Measurements from ENCODE around the gene NFE2L3. TPM values are rescaled to one million over a fixed set of nuclear protein-coding genes. Genes with fewer than 3 reads are reported as not detected.
A peak's percentile ranks its signal among the peaks of the same experiment; 100 is the strongest.

The NFE2L3 gene
- total and polyA plus RNA-seq, 8 donors = 1.2 to 10.3 (median 2.4) TPM

- no peak for TF ChIP-seq CTCF (IDR thresholded peaks at IDR 0.05)
- Histone ChIP-seq H3K4me3 (no peak overlapping the region), H3K9me3 (no peaks in the 10 kb centered on the region), H3K4me1 (peaks cover 4 to 13% (median 9%) of the 10 kb centered on the region in 3 donors), H3K36me3 (no peaks in the 10 kb centered on the region), H3K27me3 (no peaks in the 10 kb centered on the region), H3K27ac (no peak overlapping the region)
- ATAC-seq (peak; percentile 5 to 23 (median 13)), FAIRE-seq (no peak), DNase-seq (peak in 2 of 6 donors; percentile 38 to 48)
- WGBS, 2 donors = 62 to 65% methylated on average over 7 of the region's 7 CpGs
- intact Hi-C loops (cut with DNase I) = no loop called here
Measured at GRCh38 chr7:26178272-26178960, 26.4 kb downstream of the NFE2L3 start.

- DNase-seq = no peak
- ATAC-seq = peak in 2 of 4 donors; percentile 1
- Histone ChIP-seq H3K9me3 (no peaks in the 10 kb centered on the region), H3K27me3 (no peaks in the 10 kb centered on the region), H3K27ac (no peak overlapping the region), H3K4me3 (no peak overlapping the region), H3K4me1 (peaks cover 4 to 13% (median 9%) of the 10 kb centered on the region in 3 donors), H3K36me3 (no peaks in the 10 kb centered on the region)
- 65 to 67% methylated on average over 5 of the region's 5 CpGs for WGBS, 2 donors
- intact Hi-C loops (cut with DNase I) = no loop called here
- no peak for TF ChIP-seq CTCF (IDR thresholded peaks at IDR 0.05)
- FAIRE-seq = no peak
Measured at GRCh38 chr7:26179422-26179821, 27.4 kb downstream of the NFE2L3 start.

GRCh38 chr7:26179826-26180497 is 28.0 kb downstream of the NFE2L3 start:
- FAIRE-seq = no peak
- 25 to 27% methylated on average over 8 of the region's 8 CpGs for WGBS, 2 donors

GRCh38 chr7:26180792-26181198 is 28.8 kb downstream of the NFE2L3 start:
- intact Hi-C loops (cut with DNase I) = no loop called here
- Histone ChIP-seq H3K4me1 (peaks cover 4 to 13% (median 9%) of the 10 kb centered on the region in 3 donors), H3K9me3 (no peaks in the 10 kb centered on the region), H3K27ac (peak overlapping the region in 3 of 4 donors; percentile 33 to 65 (median 45)), H3K36me3 (peaks cover 0 to 6% (median 0%) of the 10 kb centered on the region in 3 donors), H3K27me3 (no peaks in the 10 kb centered on the region), H3K4me3 (no peak overlapping the region)
- no peak for TF ChIP-seq CTCF (IDR thresholded peaks at IDR 0.05)
- no peak for FAIRE-seq
- WGBS, 2 donors = 14 to 21% methylated on average over 5 of the region's 5 CpGs
- peak in 3 of 6 donors; percentile 35 to 67 (median 61) for DNase-seq
- ATAC-seq = peak; percentile 55 to 63 (median 61)

More at GRCh38 chr7:26179826-26180497, 28.0 kb downstream of the NFE2L3 start:
- no peak for TF ChIP-seq CTCF (IDR thresholded peaks at IDR 0.05)
- ATAC-seq = peak; percentile 2 to 6 (median 4)
- peaks cover 4 to 13% (median 9%) of the 10 kb centered on the region in 3 donors for H3K4me1 ChIP-seq
- peak in 1 of 6 donors; percentile 38 for DNase-seq
- intact Hi-C loops (cut with DNase I) = no loop called here
- H3K36me3 ChIP-seq = peaks cover 0 to under 1% (median 0%) of the 10 kb centered on the region in 3 donors
- no peaks in the 10 kb centered on the region for H3K9me3 ChIP-seq
- H3K27me3 ChIP-seq = no peaks in the 10 kb centered on the region
- peak overlapping the region in 2 of 4 donors; percentile 45 to 65 for H3K27ac ChIP-seq
- H3K4me3 ChIP-seq = no peak overlapping the region

Measured in pancreas (tissue), 10 donors.